ENCODE measurements around the gene ZW10.

The ZW10 gene

DNA sequence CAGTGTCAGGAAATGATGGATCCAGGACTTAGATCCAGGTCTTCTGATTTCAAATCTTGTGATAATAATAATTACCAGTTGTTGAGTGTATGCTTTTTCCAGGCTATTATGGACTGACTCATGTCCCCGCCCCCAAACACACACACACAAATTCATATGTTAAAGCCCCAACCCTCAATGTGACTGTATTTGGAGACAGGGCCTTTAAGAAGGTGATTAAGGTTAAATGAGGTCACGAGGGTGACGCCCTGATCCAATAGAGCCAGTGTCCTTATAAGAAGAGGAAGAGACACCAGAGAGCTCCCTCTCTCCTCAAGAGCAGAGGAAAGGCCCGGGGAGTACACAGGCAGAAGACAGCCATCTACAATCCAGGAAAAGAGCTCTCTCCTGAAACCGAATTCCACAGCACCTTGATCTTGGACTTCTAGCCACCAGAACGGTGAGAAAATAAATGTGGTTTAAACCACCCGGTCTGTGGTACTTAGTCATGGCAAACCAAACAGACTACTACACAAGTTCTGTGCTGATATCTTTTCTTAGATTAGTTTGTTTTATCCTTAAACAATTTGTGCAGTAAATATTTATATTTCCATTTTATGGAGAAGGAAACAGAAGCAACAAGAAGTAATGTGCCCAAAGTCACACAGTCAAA, 75.6 kb downstream of the ZW10 start:
- no peak for DNase-seq

DNA sequence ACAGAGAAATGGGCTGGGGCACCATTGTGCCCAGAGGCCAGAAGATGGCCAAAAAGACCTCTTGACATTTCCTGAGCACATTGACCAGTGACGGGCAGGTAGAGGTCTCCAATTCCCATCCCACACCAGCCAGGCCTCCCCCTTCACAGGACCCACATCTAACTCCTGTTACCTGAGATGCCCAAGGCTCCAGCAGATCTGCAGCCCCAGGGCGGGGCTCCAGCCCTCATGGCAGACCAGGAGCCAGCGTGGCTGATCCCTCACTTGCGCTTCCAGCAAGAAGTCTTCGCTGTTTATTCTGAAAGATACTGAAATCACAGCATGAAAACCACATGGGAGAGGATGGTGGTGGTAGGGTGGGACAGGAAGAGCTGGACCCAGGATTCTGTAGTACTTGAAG, 76.4 kb downstream of the ZW10 start:
- DNase-seq: no peak

DNA sequence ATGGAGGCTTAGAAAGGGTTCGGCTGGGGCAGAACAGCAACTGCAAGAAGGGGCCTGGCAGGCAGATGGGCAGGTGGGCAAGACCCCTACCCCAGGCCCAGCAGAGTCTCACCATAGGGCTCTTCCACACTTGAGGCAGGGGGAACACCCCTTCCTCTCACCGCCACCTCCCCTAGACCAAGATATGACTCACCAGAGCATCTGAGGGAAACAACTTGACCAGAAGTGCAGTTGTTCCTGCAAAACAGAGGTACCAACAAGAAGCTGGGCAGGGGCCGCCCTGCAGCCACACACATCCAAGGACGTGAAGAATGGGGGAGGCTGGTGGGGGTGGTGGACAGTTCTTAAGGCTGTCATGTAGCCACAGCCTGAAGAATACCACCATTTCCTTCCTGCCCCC, 78.3 kb downstream of the ZW10 start:
- DNase-seq: no peak

DNA sequence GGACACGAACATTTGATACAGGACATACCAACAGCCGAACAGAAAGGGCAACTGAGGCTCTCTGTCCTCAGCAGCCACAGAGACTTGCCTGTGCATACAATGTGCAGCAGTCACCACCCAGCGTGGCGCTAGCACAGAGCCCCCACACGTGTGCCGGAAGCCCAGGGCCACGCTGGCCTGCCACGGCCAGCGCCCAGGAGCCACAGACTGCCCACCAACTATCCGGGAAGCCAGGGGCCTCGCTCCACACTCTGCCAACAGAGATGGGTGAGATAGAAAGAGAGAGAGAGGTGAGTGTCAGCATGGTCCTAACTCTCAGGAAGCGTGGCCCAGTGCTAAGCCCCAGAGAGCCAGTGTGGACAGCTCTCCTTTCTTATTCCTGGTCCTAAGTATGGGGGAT, 79.1 kb downstream of the ZW10 start:
- no peak for DNase-seq

DNA sequence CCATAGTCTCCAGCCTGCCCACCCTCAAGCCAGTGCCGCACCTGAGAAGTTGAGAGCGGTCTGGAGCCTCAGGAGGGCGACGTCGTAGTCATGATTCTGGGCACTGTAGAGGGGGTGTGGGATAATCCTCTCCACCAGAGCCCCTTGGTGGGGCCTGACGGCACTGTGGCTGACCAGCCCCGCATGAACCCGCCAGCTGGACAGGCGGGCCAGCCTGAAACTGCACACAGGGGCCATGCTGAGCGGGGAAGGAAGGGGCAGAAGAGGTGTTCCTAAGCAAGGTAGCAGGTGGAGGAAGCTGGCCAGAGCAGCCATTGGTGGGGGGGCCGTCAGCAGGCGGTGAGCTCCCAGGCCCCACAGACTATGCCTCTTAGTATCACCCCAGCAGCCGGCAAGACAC, 80.5 kb downstream of the ZW10 start:
- DNase-seq: no peak

DNA sequence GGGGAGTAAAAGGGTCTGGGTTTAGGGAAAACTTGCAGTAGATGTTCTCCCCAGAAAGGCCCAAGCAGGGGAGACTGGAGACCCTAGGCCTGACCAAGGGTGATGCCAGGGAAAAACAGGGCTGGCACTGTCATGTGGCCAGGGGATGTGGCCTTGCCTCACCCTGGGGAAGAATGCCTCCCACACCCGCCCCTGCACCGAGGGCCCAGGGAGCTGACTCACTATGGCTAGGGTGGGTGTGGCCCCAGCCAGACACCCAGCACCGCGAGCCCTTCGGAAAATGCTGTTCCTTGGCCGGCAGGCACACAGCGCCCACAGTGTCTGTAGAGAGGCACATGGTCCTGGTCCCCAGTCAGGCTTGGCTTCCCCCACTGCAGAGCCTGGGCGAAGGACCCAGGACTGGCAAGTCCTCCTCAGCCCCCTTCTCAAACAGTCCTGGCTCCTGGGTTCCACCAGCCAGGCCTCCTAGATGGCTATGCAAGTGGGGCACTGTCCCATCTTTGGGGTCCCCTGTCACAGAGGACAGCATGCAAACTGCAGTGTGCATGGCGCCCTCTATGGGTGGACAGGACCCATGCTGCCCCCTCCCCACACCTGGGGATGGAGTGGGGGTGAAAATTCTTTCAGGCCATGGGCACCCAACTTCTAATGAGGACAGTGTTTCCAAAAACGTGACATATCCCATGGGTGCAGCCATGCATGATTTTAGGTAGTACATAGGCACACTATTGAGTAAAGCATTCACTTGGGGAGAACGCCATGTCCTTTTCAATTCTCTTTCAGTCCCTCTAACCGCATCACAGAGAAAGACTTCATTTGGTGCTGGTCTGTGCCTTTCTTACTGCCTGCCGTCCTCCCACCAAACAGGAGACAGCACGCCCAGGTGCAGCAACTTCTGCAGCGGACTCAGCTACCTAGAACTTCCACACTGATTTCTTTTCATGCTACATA, 82.6 kb downstream of the ZW10 start:
- peak; percentile 62 for DNase-seq

DNA sequence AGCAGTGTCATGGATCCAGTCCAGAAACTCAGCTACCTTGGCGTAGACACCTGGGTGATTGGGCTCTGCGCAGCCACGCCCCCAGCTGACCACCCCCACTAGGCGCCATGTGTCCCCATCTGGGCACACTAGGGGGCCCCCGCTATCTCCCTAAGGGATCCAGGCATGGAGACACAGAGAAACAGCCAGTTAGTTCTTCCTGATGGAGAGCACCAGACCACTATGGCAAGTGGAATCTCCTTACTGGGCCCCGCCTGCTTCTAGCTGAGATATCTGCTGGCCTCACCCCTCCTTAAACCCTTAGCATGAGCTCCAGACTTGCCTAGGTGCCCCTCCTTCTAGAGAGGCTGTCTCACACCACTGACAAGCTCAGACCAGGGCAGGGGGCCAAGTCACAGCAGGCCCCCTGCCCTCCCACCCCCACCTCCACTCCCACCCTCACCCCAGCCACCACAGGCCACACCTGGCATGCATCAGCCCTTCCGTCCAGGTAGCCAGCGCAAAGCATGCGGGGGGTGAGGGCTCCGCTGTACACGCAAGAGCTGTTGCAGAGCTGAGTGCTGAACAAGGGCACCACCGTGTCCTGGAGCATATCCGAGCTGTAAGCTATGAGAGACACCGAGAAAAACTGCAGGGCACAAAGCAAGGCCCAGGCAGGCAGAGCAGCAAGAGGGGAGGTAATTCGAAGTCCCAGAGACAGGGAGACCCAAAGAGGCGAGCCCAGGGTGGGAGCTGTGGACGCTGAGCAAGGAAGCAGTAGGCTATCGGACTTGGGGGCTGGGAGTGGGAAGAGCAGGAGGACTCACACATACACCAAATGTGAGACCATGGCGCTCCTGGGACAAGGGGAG, 83.5 kb downstream of the ZW10 start:
- DNase-seq: peak; percentile 15

DNA sequence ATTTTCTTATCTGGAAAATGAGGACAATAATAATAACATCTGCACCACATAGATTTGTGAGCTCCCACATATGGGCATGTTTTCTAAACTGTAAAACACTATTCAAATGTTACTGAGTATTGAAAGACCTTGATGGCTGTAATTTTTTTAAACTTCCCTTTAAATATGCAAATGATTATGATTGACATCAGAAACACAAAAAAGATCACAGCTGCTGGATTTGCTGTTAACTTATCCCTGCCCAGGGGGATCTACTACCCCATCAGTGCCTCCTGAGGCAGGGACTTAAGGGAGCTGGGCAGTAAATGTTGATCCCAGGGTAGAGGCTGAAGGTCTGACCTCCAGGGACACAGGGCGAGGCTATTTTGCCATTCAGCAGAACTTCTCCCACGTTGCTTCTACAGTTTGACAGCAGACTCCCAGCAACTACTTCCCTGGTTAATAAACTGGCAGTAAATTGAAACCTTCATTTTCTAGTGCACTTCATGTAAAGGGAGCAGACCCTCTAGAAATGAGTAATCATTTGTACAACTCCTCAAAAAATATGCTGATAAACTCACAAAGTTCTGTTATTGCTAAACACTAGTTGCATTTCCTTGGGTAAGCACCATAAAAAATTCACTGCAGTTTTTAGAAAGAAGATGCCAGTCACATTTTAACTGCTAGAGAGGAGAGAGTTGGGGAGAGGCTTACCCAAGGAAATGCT, 87.7 kb downstream of the ZW10 start:
- DNase-seq: no peak

DNA sequence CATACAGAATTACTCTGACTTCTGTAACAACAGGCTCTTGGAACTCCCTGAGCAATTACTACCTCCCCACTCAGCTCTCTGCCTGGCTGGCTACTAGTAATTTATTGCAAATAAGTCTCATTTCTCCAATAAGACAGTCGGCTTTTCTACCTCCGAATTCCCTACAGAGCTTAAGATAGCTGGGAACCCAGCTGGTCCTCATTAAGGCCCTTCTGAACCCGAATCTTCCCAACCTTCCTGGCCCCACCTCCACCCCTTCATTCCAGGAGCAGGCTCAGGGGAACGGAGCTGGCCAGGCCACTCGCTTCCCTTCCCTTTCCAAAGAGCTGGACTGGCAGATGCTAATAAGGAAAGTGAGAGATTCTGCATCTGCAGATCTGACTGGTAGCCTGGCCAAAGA, 89.0 kb downstream of the ZW10 start:
- DNase-seq: no peak

DNA sequence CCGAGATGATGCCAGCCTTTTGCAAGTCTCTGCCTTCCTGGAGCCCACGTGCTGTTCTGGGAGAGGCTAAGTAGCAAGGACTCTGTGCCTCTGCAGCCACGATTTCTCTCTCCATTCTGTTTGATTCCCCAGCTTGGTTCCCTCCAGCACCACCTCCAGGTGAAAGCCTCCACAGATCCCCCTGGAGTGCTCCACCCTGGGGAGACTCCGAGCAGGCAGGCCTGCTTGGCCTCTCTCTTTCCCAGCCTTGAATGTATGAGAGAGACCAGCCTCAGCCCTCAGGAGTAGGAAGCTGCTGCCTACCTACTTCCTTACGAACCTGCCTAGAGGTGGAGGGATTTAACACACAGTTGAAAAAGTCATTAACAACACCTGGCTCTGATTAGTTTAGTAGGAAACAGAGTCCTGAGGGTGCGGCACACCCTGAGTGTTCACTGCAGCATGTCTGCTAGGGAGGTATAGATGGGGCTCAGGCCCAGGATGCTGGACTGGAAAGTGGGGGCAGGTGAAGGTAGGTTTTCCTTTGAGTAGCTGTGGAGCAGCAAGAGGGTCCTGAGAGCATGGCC, 89.9 kb downstream of the ZW10 start:
- no peak for DNase-seq
